Measurements from ENCODE around the gene CDKAL1.

The CDKAL1 gene

GRCh38 chr6:21098134-21098533 is 563.9 kb downstream of the CDKAL1 start:
- Histone ChIP-seq H4K20me1 (ENCODE audit: insufficient read depth) (no peaks in the 10 kb centered on the region), H2AFZ (ENCODE audit: low read depth) (no peak overlapping the region), H3K4me1 (ENCODE audit: low read depth, poor library complexity, severe bottlenecking) (no peaks in the 10 kb centered on the region), H3K79me2 (ENCODE audit: insufficient read depth, low read depth) (no peaks in the 10 kb centered on the region), H3K27ac (no peak overlapping the region), H3K4me3 (IDR thresholded peaks at IDR 0.05; ENCODE audit: insufficient read depth, low read depth, low read length) (no peak overlapping the region), H3K36me3 (ENCODE audit: insufficient read depth) (no peaks in the 10 kb centered on the region), H3K27me3 (ENCODE audit: insufficient read depth, low read depth) (no peaks in the 10 kb centered on the region), H3K4me2 (no peak overlapping the region), H3K9ac (no peak overlapping the region)
- no peak for TF ChIP-seq CTCF (conservative IDR thresholded peaks at IDR 0.05; ENCODE audit: low read depth, low read length)

GRCh38 chr6:21098744-21099143 is 564.5 kb downstream of the CDKAL1 start:
- H3K4me3 ChIP-seq (IDR thresholded peaks at IDR 0.05; ENCODE audit: insufficient read depth, low read depth, low read length) = no peak overlapping the region
- no peaks in the 10 kb centered on the region for H3K79me2 ChIP-seq (ENCODE audit: insufficient read depth, low read depth)
- H3K4me2 ChIP-seq = no peak overlapping the region
- H3K27ac ChIP-seq = no peak overlapping the region
- H3K9ac ChIP-seq = no peak overlapping the region
- H3K36me3 ChIP-seq (ENCODE audit: insufficient read depth) = no peaks in the 10 kb centered on the region
- no peak for TF ChIP-seq CTCF (conservative IDR thresholded peaks at IDR 0.05; ENCODE audit: low read depth, low read length)
- H3K4me1 ChIP-seq (ENCODE audit: low read depth, poor library complexity, severe bottlenecking) = no peaks in the 10 kb centered on the region
- H4K20me1 ChIP-seq (ENCODE audit: insufficient read depth) = no peaks in the 10 kb centered on the region
- no peak overlapping the region for H2AFZ ChIP-seq (ENCODE audit: low read depth)
- no peaks in the 10 kb centered on the region for H3K27me3 ChIP-seq (ENCODE audit: insufficient read depth, low read depth)

GRCh38 chr6:21099338-21100314 is 565.4 kb downstream of the CDKAL1 start:
- H3K4me3 ChIP-seq (IDR thresholded peaks at IDR 0.05; ENCODE audit: insufficient read depth, low read depth, low read length) = no peak overlapping the region
- H3K27me3 ChIP-seq (ENCODE audit: insufficient read depth, low read depth) = no peaks in the 10 kb centered on the region
- no peak overlapping the region for H3K9ac ChIP-seq
- no peaks in the 10 kb centered on the region for H3K4me1 ChIP-seq (ENCODE audit: low read depth, poor library complexity, severe bottlenecking)
- H3K79me2 ChIP-seq (ENCODE audit: insufficient read depth, low read depth) = no peaks in the 10 kb centered on the region
- no peaks in the 10 kb centered on the region for H3K36me3 ChIP-seq (ENCODE audit: insufficient read depth)
- no peaks in the 10 kb centered on the region for H4K20me1 ChIP-seq (ENCODE audit: insufficient read depth)
- H2AFZ ChIP-seq (ENCODE audit: low read depth) = no peak overlapping the region
- H3K27ac ChIP-seq = no peak overlapping the region
- no peak overlapping the region for H3K4me2 ChIP-seq
- TF ChIP-seq CTCF (conservative IDR thresholded peaks at IDR 0.05; ENCODE audit: low read depth, low read length) = no peak

- Histone ChIP-seq H4K20me1 (ENCODE audit: insufficient read depth) (no peaks in the 10 kb centered on the region), H3K4me2 (no peak overlapping the region), H2AFZ (ENCODE audit: low read depth) (no peak overlapping the region), H3K27ac (no peak overlapping the region), H3K4me1 (ENCODE audit: low read depth, poor library complexity, severe bottlenecking) (no peaks in the 10 kb centered on the region), H3K79me2 (ENCODE audit: insufficient read depth, low read depth) (no peaks in the 10 kb centered on the region), H3K27me3 (ENCODE audit: insufficient read depth, low read depth) (no peaks in the 10 kb centered on the region), H3K4me3 (IDR thresholded peaks at IDR 0.05; ENCODE audit: insufficient read depth, low read depth, low read length) (no peak overlapping the region), H3K9ac (no peak overlapping the region), H3K36me3 (ENCODE audit: insufficient read depth) (no peaks in the 10 kb centered on the region)
- TF ChIP-seq CTCF (conservative IDR thresholded peaks at IDR 0.05; ENCODE audit: low read depth, low read length) = no peak
These were observed 566.7 kb downstream of the CDKAL1 start for GRCh38 chr6:21100991-21101390.
